A549 treated with dexamethasone at 1 μM for 4 hours (cell line): ENCODE measurements around the gene HOXA1. TPM values are rescaled to one million over a fixed set of nuclear protein-coding genes. Genes with fewer than 3 reads are reported as not detected.

Experiments
- total RNA-seq: library from RNA; stranded (reverse); fragments of 200-300 nt; extraction: Qiagen RNA extraction; gene quantifications from 5 replicates; pipeline ENCODE4 v1.2.3, GENCODE V29; 2022

The HOXA1 gene
- 2.6 to 3.8 TPM (median 3.6 TPM) in 5 replicates for total RNA-seq

DNA sequence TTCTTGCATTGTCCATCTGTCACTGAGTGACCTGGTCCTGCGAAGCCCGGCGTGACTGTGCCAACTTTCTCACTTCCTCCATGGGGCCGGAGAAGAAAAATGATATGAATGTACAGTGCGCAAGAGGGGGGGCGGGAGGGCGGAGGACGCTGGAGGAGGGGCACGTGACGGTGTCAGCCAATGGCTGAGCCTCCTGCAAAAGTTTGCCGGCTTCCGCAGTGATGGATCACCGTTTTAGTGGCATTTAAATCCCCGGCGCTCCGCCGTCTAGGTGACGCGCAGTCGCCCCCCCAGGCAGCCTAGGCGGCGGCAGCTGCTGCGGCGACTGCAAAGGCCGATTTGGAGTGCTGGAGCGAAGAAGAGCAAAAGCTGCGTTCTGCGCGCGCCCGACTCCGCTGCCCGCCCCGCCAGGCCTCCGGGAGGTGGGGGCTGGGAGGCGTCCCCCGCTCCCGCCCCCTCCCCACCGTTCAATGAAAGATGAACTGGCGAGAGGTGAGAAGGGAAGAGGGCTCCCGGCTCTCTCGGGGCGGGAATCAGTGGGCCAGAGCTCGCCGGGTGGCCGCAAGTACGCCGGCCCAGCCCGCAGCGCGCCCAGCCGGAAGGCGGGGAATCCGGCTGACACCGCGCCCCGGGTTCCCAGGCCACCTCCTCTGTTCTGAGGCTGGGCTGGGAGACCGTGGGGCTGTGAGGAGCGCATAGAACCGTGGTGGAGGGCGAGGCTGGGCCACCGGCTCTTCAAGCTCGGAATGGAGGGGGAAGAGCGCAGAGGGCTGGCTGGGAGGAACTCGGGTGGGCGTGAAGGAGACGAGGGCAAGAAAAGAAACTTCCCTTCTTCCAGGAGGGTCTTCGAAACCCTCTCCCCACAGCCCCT, at the start of gene HOXA1:
Gene HOXA1 (minus strand): TSS at position 104 of the 871 bp plus-strand sequence. CDS start 88 bp downstream, at position 16.

GRCh38 chr7:27143023-27143949, 47.5 kb upstream of the HOXA1 start, which contains the start of gene HOXA5:
Gene HOXA5 (minus strand): TSS chr7:27143681. CDS start chr7:27143607, 74 bp downstream.

GRCh38 chr7:27130540-27131389, 35.0 kb upstream of the HOXA1 start, which contains the start of gene HOXA4:
Gene HOXA4 (minus strand): TSS chr7:27130757. CDS start chr7:27130733, 24 bp downstream.

GRCh38 chr7:27102581-27103442, 7.0 kb upstream of the HOXA1 start, which contains the start of gene HOXA2:
Gene HOXA2 (minus strand): TSS chr7:27102683. CDS start chr7:27102500, 183 bp downstream.

Other genes with a start within 250 kb of the HOXA1 start
- 13.3 to 23.5 TPM (median 20.7 TPM) in 5 replicates for gene SKAP2, start 231.4 kb downstream of the HOXA1 start, total RNA-seq
- gene HOXA2, start 6.7 kb upstream of the HOXA1 start, total RNA-seq, result 0.61 to 0.88 TPM (median 0.69 TPM) in 5 replicates
- 1.6 to 2.2 TPM (median 1.7 TPM) in 5 replicates for gene HOXA4, start 34.8 kb upstream of the HOXA1 start, total RNA-seq
- 4.3 to 6.1 TPM (median 5.0 TPM) in 5 replicates for gene HOXA5, start 47.7 kb upstream of the HOXA1 start, total RNA-seq
- 0.98 to 1.7 TPM (median 1.4 TPM) in 5 replicates for gene HOXA6, start 51.8 kb upstream of the HOXA1 start, total RNA-seq
- 3.0 to 6.2 TPM (median 5.4 TPM) in 5 replicates for gene HOXA3, start 56.6 kb upstream of the HOXA1 start, total RNA-seq
- gene HOXA7, start 60.7 kb upstream of the HOXA1 start, total RNA-seq, result 4.7 to 5.5 TPM (median 4.8 TPM) in 5 replicates
- 0.39 to 0.80 TPM (median 0.52 TPM) in 5 replicates for gene HOXA9, start 69.5 kb upstream of the HOXA1 start, total RNA-seq
- gene HOXA10, start 78.3 kb upstream of the HOXA1 start, total RNA-seq, result 6.9 to 8.3 TPM (median 7.2 TPM) in 5 replicates
- 0.36 to 0.63 TPM (median 0.56 TPM) in 5 replicates for gene HOXA11, start 89.2 kb upstream of the HOXA1 start, total RNA-seq
- gene HOXA13, start 104.1 kb upstream of the HOXA1 start, total RNA-seq, result 2.0 to 3.1 TPM (median 2.6 TPM) in 5 replicates
- gene EVX1, start 146.8 kb upstream of the HOXA1 start, total RNA-seq, result 0.07 to 0.19 TPM (median 0.13 TPM) in 5 replicates